Trophoblast cell (in vitro differentiated cells and primary cell): Measurements from ENCODE around the gene RPL37A.

Experiments
- DNase-seq, 2 donors: peaks; one replicate each; pipeline ENCODE4 v3.0.0-alpha.2; 2016
- H2AFZ ChIP-seq: 2 replicates; pipeline ENCODE4 v1.6.1; 2013; ENCODE audit warnings: low read length, moderate library complexity, mild to moderate bottlenecking; ENCODE audit not compliant: insufficient read depth, poor library complexity
- H2AK5ac ChIP-seq: 2 replicates; pipeline ENCODE4 v1.6.1; 2013; ENCODE audit warnings: mild to moderate bottlenecking, low read length
- H2BK120ac ChIP-seq: 2 replicates; pipeline ENCODE4 v1.6.1; 2013; ENCODE audit warnings: low read length, mild to moderate bottlenecking, moderate library complexity; ENCODE audit not compliant: insufficient read depth, poor library complexity
- H2BK12ac ChIP-seq: 2 replicates; pipeline ENCODE4 v1.6.1; 2013; ENCODE audit warnings: mild to moderate bottlenecking, low read length, moderate library complexity
- H2BK5ac ChIP-seq: 2 replicates; pipeline ENCODE4 v1.6.1; 2013; ENCODE audit warnings: low read length, low read depth, moderate library complexity, mild to moderate bottlenecking; ENCODE audit not compliant: poor library complexity
- H3K14ac ChIP-seq: 2 replicates; pipeline ENCODE4 v1.6.1; 2013; ENCODE audit warnings: mild to moderate bottlenecking, low read length
- H3K18ac ChIP-seq: 2 replicates; pipeline ENCODE4 v1.6.1; 2013; ENCODE audit warnings: mild to moderate bottlenecking, low read length
- H3K23ac ChIP-seq: 2 replicates; pipeline ENCODE4 v1.6.1; 2013; ENCODE audit warnings: low read length
- H3K27ac ChIP-seq: 2 replicates; pipeline ENCODE4 v1.5.1; 2013; ENCODE audit warnings: low read depth, mild to moderate bottlenecking, inconsistent platforms, low read length, moderate library complexity
- H3K27me3 ChIP-seq: 2 replicates; pipeline ENCODE4 v1.6.1; 2013; ENCODE audit warnings: inconsistent platforms, mild to moderate bottlenecking, low read length, moderate library complexity; ENCODE audit not compliant: insufficient read depth
- H3K36me3 ChIP-seq, 2 experiments: 1 replicate in 1 of 2; 2 replicates in 1 of 2; pipeline ENCODE4 v1.6.1; 2013; ENCODE audit warnings: low read length in 2 of 2, mild to moderate bottlenecking in 2 of 2, moderate library complexity in 1 of 2; ENCODE audit not compliant: insufficient read depth in 2 of 2, control insufficient read depth in 1 of 2
- H3K4ac ChIP-seq: 2 replicates; pipeline ENCODE4 v1.6.1; 2013; ENCODE audit warnings: low read depth, mild to moderate bottlenecking, low read length, moderate library complexity
- H3K4me1 ChIP-seq, 2 experiments: 1 replicate in 1 of 2; 2 replicates in 1 of 2; pipeline ENCODE4 v1.6.1; 2013; ENCODE audit warnings: low read length in 2 of 2, mild to moderate bottlenecking in 2 of 2, moderate library complexity in 1 of 2; ENCODE audit not compliant: insufficient read depth in 2 of 2, control insufficient read depth in 1 of 2
- H3K4me2 ChIP-seq: 2 replicates; pipeline ENCODE4 v1.6.1; 2013; ENCODE audit warnings: inconsistent platforms, mild to moderate bottlenecking, low read length, moderate library complexity
- H3K4me3 ChIP-seq: 2 replicates; pipeline ENCODE4 v1.5.1; 2013; ENCODE audit warnings: mild to moderate bottlenecking, low read depth, low read length, inconsistent platforms
- H3K79me1 ChIP-seq: one replicate; pipeline ENCODE4 v1.6.1; 2013; ENCODE audit warnings: low read length
- H3K79me2 ChIP-seq: 2 replicates; pipeline ENCODE4 v1.6.1; 2013; ENCODE audit warnings: low read length, mild to moderate bottlenecking; ENCODE audit not compliant: control insufficient read depth, insufficient read depth, poor library complexity
- H3K9ac ChIP-seq: 2 replicates; pipeline ENCODE4 v1.6.1; 2013; ENCODE audit warnings: mild to moderate bottlenecking, low read length
- H3K9me3 ChIP-seq: 2 replicates; pipeline ENCODE4 v1.6.1; 2013; ENCODE audit warnings: low read depth, mild to moderate bottlenecking, control low read depth, inconsistent platforms, low read length; ENCODE audit not compliant: insufficient read depth
- H4K12ac ChIP-seq: 2 replicates; pipeline ENCODE4 v1.6.1; 2013; ENCODE audit warnings: low read depth, mild to moderate bottlenecking, low read length, moderate library complexity
- H4K8ac ChIP-seq: 2 replicates; pipeline ENCODE4 v1.6.1; 2013; ENCODE audit warnings: low read depth, mild to moderate bottlenecking, low read length, moderate library complexity
- H4K91ac ChIP-seq: one replicate; pipeline ENCODE4 v1.6.1; 2013; ENCODE audit warnings: low read depth, mild to moderate bottlenecking, low read length, moderate library complexity
- WGBS: extraction: QIAGEN DNeasy Blood & Tissue Kit; methylation state at CpG from one replicate; pipeline ENCODE4 v1.1.7; 2013; ENCODE audit warnings: missing lambda C conversion rate; ENCODE audit not compliant: insufficient read length, insufficient coverage; ENCODE audit errors: extremely low coverage; 5-methylcytosine and 5-hydroxymethylcytosine counted together

The RPL37A gene

GRCh38 chr2:216525972-216526371 is 27.3 kb downstream of the RPL37A start:
- H2BK120ac ChIP-seq, result no peak overlapping the region
- H2AK5ac ChIP-seq, result no peak overlapping the region
- no peak overlapping the region for H2BK12ac ChIP-seq
- no peak overlapping the region for H4K91ac ChIP-seq
- no peak overlapping the region for H4K8ac ChIP-seq
- H3K4me1 ChIP-seq, result no peaks in the 10 kb centered on the region
- no peaks in the 10 kb centered on the region for H3K79me2 ChIP-seq
- peaks cover 0 to 3% of the 10 kb centered on the region in 2 experiments for H3K36me3 ChIP-seq
- no peak for DNase-seq
- no peak overlapping the region for H3K18ac ChIP-seq
- WGBS, result no CpG with 5 or more reads among the region's 4 CpGs
- H3K9ac ChIP-seq, result no peak overlapping the region
- no peak overlapping the region for H2AFZ ChIP-seq
- H3K9me3 ChIP-seq, result no peaks in the 10 kb centered on the region
- H3K79me1 ChIP-seq, result no peaks in the 10 kb centered on the region
- H3K4me2 ChIP-seq, result no peak overlapping the region
- no peak overlapping the region for H3K14ac ChIP-seq
- no peak overlapping the region for H4K12ac ChIP-seq
- H3K27ac ChIP-seq, result no peak overlapping the region
- H3K4ac ChIP-seq, result no peak overlapping the region
- H2BK5ac ChIP-seq, result no peak overlapping the region
- H3K27me3 ChIP-seq, result no peaks in the 10 kb centered on the region
- H3K23ac ChIP-seq, result no peak overlapping the region
- H3K4me3 ChIP-seq, result no peak overlapping the region

GRCh38 chr2:216526939-216527338 is 28.3 kb downstream of the RPL37A start:
- Histone ChIP-seq H3K18ac (no peak overlapping the region), H3K4me3 (no peak overlapping the region), H2AFZ (no peak overlapping the region), H2BK5ac (no peak overlapping the region), H3K27ac (no peak overlapping the region), H3K36me3 (no peaks in the 10 kb centered on the region), H3K14ac (no peak overlapping the region), H3K4ac (no peak overlapping the region), H2BK12ac (no peak overlapping the region), H3K27me3 (no peaks in the 10 kb centered on the region), H2AK5ac (no peak overlapping the region), H2BK120ac (no peak overlapping the region), H3K4me2 (no peak overlapping the region), H4K91ac (no peak overlapping the region), H4K12ac (no peak overlapping the region), H3K23ac (no peak overlapping the region), H3K79me1 (no peaks in the 10 kb centered on the region), H3K9me3 (no peaks in the 10 kb centered on the region), H3K9ac (no peak overlapping the region), H3K79me2 (no peaks in the 10 kb centered on the region), H3K4me1 (no peaks in the 10 kb centered on the region), H4K8ac (no peak overlapping the region)
- no peak for DNase-seq
- no CpG with 5 or more reads among the region's 1 CpG for WGBS

- Histone ChIP-seq H3K27me3 (no peaks in the 10 kb centered on the region), H3K9ac (no peak overlapping the region), H3K36me3 (no peaks in the 10 kb centered on the region), H3K18ac (no peak overlapping the region), H3K79me1 (no peaks in the 10 kb centered on the region), H3K9me3 (no peaks in the 10 kb centered on the region), H3K4me2 (no peak overlapping the region), H2BK12ac (no peak overlapping the region), H3K4ac (no peak overlapping the region), H2AFZ (no peak overlapping the region), H4K8ac (no peak overlapping the region), H2BK120ac (no peak overlapping the region), H3K4me3 (no peak overlapping the region), H2AK5ac (no peak overlapping the region), H3K23ac (no peak overlapping the region), H4K12ac (no peak overlapping the region), H3K14ac (no peak overlapping the region), H4K91ac (no peak overlapping the region), H3K79me2 (no peaks in the 10 kb centered on the region), H2BK5ac (no peak overlapping the region), H3K4me1 (no peaks in the 10 kb centered on the region), H3K27ac (no peak overlapping the region)
- WGBS, result no CpG with 5 or more reads among the region's 1 CpG
- DNase-seq, result no peak
These were observed 29.0 kb downstream of the RPL37A start for GRCh38 chr2:216527600-216527999.

- no peak overlapping the region for H3K4me3 ChIP-seq
- no peak overlapping the region for H3K23ac ChIP-seq
- H3K9ac ChIP-seq, result no peak overlapping the region
- peaks cover 16 to 18% of the 10 kb centered on the region in 2 experiments for H3K4me1 ChIP-seq
- no peak overlapping the region for H2BK5ac ChIP-seq
- H2BK12ac ChIP-seq, result no peak overlapping the region
- peaks cover 3% of the 10 kb centered on the region for H3K79me1 ChIP-seq
- no CpG with 5 or more reads among the region's 2 CpGs for WGBS
- H3K4ac ChIP-seq, result no peak overlapping the region
- no peak overlapping the region for H3K18ac ChIP-seq
- no peak overlapping the region for H4K12ac ChIP-seq
- no peak overlapping the region for H2AK5ac ChIP-seq
- H2AFZ ChIP-seq, result no peak overlapping the region
- H3K14ac ChIP-seq, result no peak overlapping the region
- no peak overlapping the region for H3K4me2 ChIP-seq
- H3K36me3 ChIP-seq, result peaks cover 0 to 3% of the 10 kb centered on the region in 2 experiments
- no peak overlapping the region for H2BK120ac ChIP-seq
- H3K27ac ChIP-seq, result no peak overlapping the region
- H3K27me3 ChIP-seq, result no peaks in the 10 kb centered on the region
- no peak overlapping the region for H4K91ac ChIP-seq
- DNase-seq, result no peak
- H3K79me2 ChIP-seq, result no peaks in the 10 kb centered on the region
- no peak overlapping the region for H4K8ac ChIP-seq
- H3K9me3 ChIP-seq, result peaks cover 2% of the 10 kb centered on the region
These were observed 33.9 kb downstream of the RPL37A start for GRCh38 chr2:216532562-216532961.
